GM13977 (cell line): ENCODE measurements around the gene ABCC8.
"Not testable (repeated sequence)": the region's sequence is repeated elsewhere in the genome, so short reads cannot be mapped to it uniquely, and the experiment has no call there.

Source experiments
- DNase-seq: peaks from one replicate; pipeline ENCODE4 v3.0.0; 2012; ENCODE audit warnings: low spot score
- in situ Hi-C: fragments of 300-500 bp; cut with MboI; formaldehyde crosslinking; loops from one replicate; pipeline ENCODE4 v1.12.0; 2022; ENCODE audit warnings: low sequenced_read_pairs, low pct_unique_long_range_greater_than_20kb, mixed read lengths, inconsistent platforms; ENCODE audit not compliant: unreplicated experiment
- TF ChIP-seq, protein P1 (sequence below): IDR thresholded peaks from 2 replicates; pipeline ENCODE4 v1.5.1; 2012; ENCODE audit warnings: mild to moderate bottlenecking, control low read depth; ENCODE audit not compliant: insufficient read depth; ENCODE audit errors: extremely low read depth, missing control alignments

The ABCC8 gene

DNA sequence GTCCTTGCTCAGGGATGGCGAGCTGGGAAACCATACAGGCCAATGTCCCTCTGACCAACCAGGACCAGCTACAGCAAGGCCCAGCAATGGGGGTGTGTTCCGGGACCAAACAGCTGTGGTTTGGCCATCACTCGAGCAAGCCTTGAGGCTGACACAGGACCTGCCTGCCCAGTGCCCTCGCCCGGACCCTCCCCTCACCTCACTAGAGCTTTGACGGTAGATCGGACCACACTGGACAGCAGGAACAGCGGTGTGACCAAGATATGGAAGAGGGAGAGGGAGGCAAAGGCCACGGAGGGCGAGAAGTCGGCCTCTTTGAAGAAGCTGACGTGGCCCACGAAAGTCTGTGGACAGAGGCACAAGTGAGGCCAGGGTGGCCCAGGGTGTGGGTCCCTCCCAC, 46.0 kb downstream of the ABCC8 start:
- in situ Hi-C loops = no loop called here
- TF ChIP-seq, protein P1, sequence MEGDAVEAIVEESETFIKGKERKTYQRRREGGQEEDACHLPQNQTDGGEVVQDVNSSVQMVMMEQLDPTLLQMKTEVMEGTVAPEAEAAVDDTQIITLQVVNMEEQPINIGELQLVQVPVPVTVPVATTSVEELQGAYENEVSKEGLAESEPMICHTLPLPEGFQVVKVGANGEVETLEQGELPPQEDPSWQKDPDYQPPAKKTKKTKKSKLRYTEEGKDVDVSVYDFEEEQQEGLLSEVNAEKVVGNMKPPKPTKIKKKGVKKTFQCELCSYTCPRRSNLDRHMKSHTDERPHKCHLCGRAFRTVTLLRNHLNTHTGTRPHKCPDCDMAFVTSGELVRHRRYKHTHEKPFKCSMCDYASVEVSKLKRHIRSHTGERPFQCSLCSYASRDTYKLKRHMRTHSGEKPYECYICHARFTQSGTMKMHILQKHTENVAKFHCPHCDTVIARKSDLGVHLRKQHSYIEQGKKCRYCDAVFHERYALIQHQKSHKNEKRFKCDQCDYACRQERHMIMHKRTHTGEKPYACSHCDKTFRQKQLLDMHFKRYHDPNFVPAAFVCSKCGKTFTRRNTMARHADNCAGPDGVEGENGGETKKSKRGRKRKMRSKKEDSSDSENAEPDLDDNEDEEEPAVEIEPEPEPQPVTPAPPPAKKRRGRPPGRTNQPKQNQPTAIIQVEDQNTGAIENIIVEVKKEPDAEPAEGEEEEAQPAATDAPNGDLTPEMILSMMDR = no peak
- no peak for DNase-seq

DNA sequence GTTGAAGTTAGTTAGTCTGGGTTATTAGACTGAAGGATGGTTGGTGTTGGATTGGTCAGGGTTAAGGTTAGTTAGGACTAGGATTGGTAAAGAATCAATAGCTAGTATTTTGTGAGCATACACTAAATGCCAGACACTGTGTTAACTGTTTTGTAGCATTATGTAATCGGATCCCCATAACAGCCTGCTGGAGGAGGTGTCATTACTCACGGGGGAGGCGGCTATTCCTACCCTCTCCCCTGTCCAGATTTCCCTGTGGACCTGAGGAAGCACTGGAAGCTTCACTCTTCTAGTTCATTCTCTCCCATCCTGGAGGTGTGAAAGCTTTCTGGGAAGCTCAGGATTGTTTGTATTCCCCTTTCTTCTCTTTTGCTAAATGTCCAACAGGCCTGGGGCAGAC, 47.7 kb downstream of the ABCC8 start:
- no peak for DNase-seq
- TF ChIP-seq, protein P1 = no peak
- in situ Hi-C loops = no loop called here

- TF ChIP-seq, protein P1 = no peak
- no peak for DNase-seq
- in situ Hi-C loops = no loop called here
Measured at GRCh38 chr11:17428261-17428660, 48.4 kb downstream of the ABCC8 start.

GRCh38 chr11:17426233-17426632, 50.4 kb downstream of the ABCC8 start:
- in situ Hi-C loops, DNase-seq: not testable (repeated sequence)

DNA sequence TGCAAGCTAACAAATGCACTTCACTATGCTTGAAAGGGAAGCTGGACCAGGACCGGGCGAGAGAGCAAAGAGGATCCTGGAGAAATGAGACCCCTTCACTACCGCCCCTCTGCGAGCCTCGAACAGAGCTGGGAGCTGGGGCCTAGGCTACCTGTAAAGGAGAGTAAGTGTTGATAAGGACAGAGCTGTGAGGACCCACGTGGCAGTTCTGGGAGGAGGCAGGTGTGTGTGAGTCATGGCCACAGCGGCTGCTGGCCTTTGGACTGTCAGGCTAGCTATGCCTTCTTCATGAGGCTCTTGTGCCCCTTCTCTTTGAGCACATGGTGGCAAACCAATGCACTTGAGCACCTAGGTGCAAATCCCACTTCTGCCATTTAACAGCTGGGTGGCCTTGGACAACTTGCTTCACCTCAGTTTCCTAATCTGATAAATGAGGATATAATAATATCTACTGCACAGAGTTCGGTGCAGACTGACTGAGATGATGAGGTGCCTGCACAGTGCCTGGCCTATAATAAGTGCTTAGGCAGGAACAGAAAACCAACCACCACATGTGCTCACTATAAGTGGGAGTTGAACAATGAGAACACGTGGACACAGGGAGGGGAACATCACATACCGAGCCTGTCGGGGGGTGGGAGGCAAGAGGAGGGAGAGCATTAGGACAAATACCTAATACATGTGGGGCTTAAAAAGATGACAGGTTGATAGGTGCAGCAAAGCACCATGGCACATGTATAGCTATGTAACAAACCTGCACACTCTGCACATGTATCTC, 52.9 kb downstream of the ABCC8 start:
- no peak for DNase-seq
- in situ Hi-C loops = no loop called here
- TF ChIP-seq, protein P1 = no peak

DNA sequence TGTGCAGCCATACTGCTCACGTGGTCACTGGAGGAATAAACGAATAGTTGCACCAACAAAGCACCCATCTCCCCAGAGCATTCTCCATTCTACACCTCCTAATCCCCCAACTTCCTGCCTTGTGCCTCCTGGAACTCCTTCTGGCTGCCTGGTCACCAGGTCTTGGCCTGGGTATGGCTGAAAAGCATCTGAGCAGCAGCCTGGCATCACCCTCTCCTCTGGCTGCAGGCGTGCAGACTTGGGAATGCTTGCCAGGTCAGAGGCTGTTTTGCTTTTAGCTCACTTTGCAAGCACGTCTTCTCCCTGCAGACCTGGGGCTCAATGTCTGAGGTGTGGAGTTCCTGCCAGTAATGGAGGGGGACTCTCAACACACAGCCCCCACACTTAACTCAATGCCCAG, 54.9 kb downstream of the ABCC8 start:
- DNase-seq = no peak
- TF ChIP-seq, protein P1 = no peak
- in situ Hi-C loops = no loop called here

GRCh38 chr11:17418444-17419081, 58.1 kb downstream of the ABCC8 start:
- DNase-seq = no peak
- in situ Hi-C loops = no loop called here
- TF ChIP-seq, protein P1 = no peak
